Aorta (tissue), 5 donors: Measurements from ENCODE around the gene TMUB1. TPM values are rescaled to one million over a fixed set of nuclear protein-coding genes. Genes with fewer than 3 reads are reported as not detected.

ENCODE experiments used
- ATAC-seq: fragments of 200-7000 bp; cut with Tn5 transposase; one replicate; pipeline ENCODE4 v1.9.1; 2022; ENCODE audit warnings: moderate library complexity; ENCODE audit not compliant: low FRiP score
- DNase-seq, 2 donors: peaks; one replicate each; pipeline ENCODE4 v3.0.0-alpha.2; 2020
- H3K27ac ChIP-seq, 2 donors: one replicate each; pipeline ENCODE4 v1.5.1; 2013; ENCODE audit warnings: low read length in 2 of 2, mild to moderate bottlenecking in 2 of 2, moderate library complexity in 2 of 2, control low read depth in 1 of 2, inconsistent platforms in 1 of 2, low read depth in 1 of 2
- H3K27me3 ChIP-seq, 2 donors: one replicate each; pipeline ENCODE4 v1.6.1; 2013; ENCODE audit warnings: control low read depth in 1 of 2, low read length in 1 of 2, mild to moderate bottlenecking in 1 of 2, moderate library complexity in 1 of 2; ENCODE audit not compliant: insufficient read depth in 2 of 2, control insufficient read depth in 1 of 2
- H3K36me3 ChIP-seq, 2 donors: one replicate each; pipeline ENCODE4 v1.6.1; 2013; ENCODE audit warnings: control low read depth in 1 of 2, low read length in 1 of 2, mild to moderate bottlenecking in 1 of 2; ENCODE audit not compliant: insufficient read depth in 2 of 2, control insufficient read depth in 1 of 2
- H3K4me1 ChIP-seq, 2 donors: one replicate each; pipeline ENCODE4 v1.6.1; 2013; ENCODE audit warnings: low read length in 2 of 2, control low read depth in 1 of 2, mild to moderate bottlenecking in 1 of 2, moderate library complexity in 1 of 2; ENCODE audit not compliant: insufficient read depth in 2 of 2, control insufficient read depth in 1 of 2
- H3K4me3 ChIP-seq, 2 donors: one replicate each; pipeline ENCODE4 v1.5.1; 2013; ENCODE audit warnings: low read length in 2 of 2, control low read depth in 1 of 2, mild to moderate bottlenecking in 1 of 2
- H3K9me3 ChIP-seq: one replicate; pipeline ENCODE4 v1.6.1; 2013; ENCODE audit warnings: mild to moderate bottlenecking, low read length; ENCODE audit not compliant: control insufficient read depth
- WGBS, 2 donors: extraction: QIAGEN DNeasy Blood & Tissue Kit; methylation state at CpG; one replicate each; pipeline ENCODE4 v1.1.7; 2013; 5-methylcytosine and 5-hydroxymethylcytosine counted together
- intact Hi-C, 2 donors: fragments of 100-400 bp; cut with DNase I; formaldehyde crosslinking; loops; one replicate each; pipeline versions ENCODE4 v1.14.2 to v1.15.0; 2022
- polyA plus RNA-seq, 2 donors: library from polyadenylated mRNA; stranded (reverse); fragments of 200-250 nt; gene quantifications; one replicate each; pipeline ENCODE4 v1.2.3, GENCODE V29; 2013
- total RNA-seq, 2 donors: library from RNA; stranded (reverse); fragmentation: NEBNext Ultra II Directional; extraction: Animal tissue kit (Norgen Biotek cat#: 25700); gene quantifications; one replicate each; pipeline ENCODE4 v1.2.1, GENCODE V29; 2021
- donor health status: healthy with polysubstance abuse.
- donor health status: Bipolar disorder and iron deficiency.
- donor health status: DM: no; HTN: no; CAD: no.
- donor health status: DM: no; HTN: no; CAD: no.
- donor health status: DM: yes; HTN: yes; CAD: no.

The TMUB1 gene
- total and polyA plus RNA-seq, 4 donors = 19.0 to 72.4 (median 33.3) TPM

- WGBS, 2 donors = 89 to 90% methylated on average over 49 to 50 of the region's 50 CpGs
- H3K4me3 ChIP-seq = no peak overlapping the region
- ATAC-seq = no peak
- H3K4me1 ChIP-seq = no peaks in the 10 kb centered on the region
- H3K27me3 ChIP-seq = no peaks in the 10 kb centered on the region
- DNase-seq = no peak
- H3K36me3 ChIP-seq = peaks cover 0 to 4% of the 10 kb centered on the region in 2 donors
- intact Hi-C loops = loop anchor here (5.0 kb wide), 2 partner anchors 49 to 179 kb away; no protein-coding TSS in a partner anchor
- H3K9me3 ChIP-seq = no peaks in the 10 kb centered on the region
- no peak overlapping the region for H3K27ac ChIP-seq
Observed at GRCh38 chr7:151123158-151123821, 40.0 kb upstream of the TMUB1 start.

DNA sequence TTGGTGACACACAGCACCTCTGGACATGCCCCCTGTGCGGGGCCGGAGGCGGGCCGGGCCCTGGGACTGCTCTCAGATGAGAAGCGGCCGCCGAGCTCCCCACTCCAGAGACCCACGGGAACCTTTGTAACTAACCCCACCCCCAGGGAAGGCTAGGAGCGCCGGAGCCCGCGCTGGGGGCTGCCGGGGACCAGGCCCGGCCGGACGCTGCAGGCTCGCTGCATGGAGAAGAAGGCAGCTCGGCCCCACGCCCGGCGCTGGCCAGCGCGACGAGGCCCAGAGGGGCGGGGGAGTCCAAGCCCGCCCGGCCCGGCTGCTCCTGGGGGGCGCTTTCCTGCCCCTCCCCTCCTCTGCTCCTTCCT lies 39.5 kb upstream of the TMUB1 start:
- Histone ChIP-seq H3K4me3 (no peak overlapping the region), H3K9me3 (no peaks in the 10 kb centered on the region), H3K27me3 (no peaks in the 10 kb centered on the region), H3K36me3 (peaks cover 0 to 4% of the 10 kb centered on the region in 2 donors), H3K27ac (no peak overlapping the region), H3K4me1 (no peaks in the 10 kb centered on the region)
- ATAC-seq (no peak), DNase-seq (no peak)
- intact Hi-C loops = loop anchor here (5.0 kb wide), 2 partner anchors 50 to 180 kb away; no protein-coding TSS in a partner anchor
- 91% methylated on average over 25 to 29 of the region's 29 CpGs for WGBS, 2 donors

DNA sequence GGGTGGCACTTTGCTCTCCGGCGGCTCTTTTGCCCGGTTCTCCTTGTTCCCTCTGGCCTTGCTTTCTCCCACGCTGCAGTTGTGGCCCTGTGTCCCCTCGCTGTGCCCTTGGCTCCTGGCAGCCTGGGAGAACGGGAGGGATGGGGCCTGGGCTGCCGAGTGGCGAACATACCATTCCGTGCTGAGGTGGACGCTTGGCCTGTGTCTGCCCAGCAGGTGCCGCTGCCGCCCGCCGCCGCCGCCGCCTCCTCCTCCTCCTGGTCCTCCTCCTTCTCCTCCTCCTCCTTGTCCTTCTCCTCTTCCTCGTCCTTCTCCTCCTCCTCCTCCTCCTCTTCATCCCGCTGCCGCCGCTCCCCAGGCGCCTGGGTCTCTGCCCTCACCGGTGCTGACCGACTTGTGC lies 39.0 kb upstream of the TMUB1 start:
- Histone ChIP-seq H3K27ac (no peak overlapping the region), H3K36me3 (peaks cover 0 to 4% of the 10 kb centered on the region in 2 donors), H3K9me3 (no peaks in the 10 kb centered on the region), H3K27me3 (no peaks in the 10 kb centered on the region), H3K4me3 (no peak overlapping the region), H3K4me1 (no peaks in the 10 kb centered on the region)
- intact Hi-C loops = loop anchor here (5.0 kb wide), 2 partner anchors 50 to 180 kb away; no protein-coding TSS in a partner anchor
- DNase-seq (no peak), ATAC-seq (no peak)
- 86 to 89% methylated on average over 24 of the region's 24 CpGs for WGBS, 2 donors

DNA sequence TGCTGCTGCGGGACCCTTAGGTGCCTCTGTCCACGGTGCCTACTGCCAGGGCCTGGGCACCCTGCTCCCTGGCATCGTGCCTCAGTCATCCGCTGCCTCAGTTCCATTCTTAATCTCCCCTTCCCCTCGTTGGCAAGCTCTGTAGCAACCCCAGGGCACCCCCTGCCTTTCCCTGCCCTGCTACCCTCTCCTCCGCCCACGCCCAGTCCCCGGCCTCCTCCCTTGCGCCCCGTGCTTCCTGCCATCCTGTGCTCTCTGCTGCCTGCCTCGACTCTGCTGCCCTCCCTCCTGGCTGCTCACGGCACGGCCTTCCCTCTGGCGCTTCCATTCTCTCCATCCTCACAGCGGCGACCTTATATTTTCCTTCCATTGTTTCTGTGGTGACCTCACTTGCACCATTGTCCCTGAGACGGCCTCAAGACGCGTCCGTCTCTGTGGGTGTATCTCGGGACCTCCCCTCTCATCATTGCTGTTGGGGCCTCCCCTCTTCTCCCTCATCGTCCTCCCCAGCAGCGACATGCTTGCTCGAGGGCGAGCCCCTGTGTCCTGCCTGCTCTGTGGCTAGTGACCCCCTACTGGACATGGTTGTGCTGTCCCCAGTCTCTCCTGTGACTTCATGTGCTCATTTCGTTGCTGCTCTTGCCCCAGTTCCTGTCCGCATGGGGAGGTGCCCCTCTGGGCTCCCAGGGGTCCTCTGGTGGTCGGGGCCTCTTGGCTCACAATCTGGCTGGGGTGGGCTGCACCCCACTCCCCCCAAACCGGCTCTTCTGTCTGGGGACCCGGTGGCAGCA lies 38.3 kb upstream of the TMUB1 start:
- no peak overlapping the region for H3K27ac ChIP-seq
- no peaks in the 10 kb centered on the region for H3K4me1 ChIP-seq
- no peak overlapping the region for H3K4me3 ChIP-seq
- no peaks in the 10 kb centered on the region for H3K27me3 ChIP-seq
- H3K9me3 ChIP-seq = no peaks in the 10 kb centered on the region
- H3K36me3 ChIP-seq = peaks cover 0 to 4% of the 10 kb centered on the region in 2 donors
- ATAC-seq = no peak
- no peak for DNase-seq
- intact Hi-C loops = loop anchor here (5.0 kb wide), 2 partner anchors 51 to 181 kb away; no protein-coding TSS in a partner anchor
- WGBS, 2 donors = 87 to 88% methylated on average over 30 of the region's 30 CpGs

DNA sequence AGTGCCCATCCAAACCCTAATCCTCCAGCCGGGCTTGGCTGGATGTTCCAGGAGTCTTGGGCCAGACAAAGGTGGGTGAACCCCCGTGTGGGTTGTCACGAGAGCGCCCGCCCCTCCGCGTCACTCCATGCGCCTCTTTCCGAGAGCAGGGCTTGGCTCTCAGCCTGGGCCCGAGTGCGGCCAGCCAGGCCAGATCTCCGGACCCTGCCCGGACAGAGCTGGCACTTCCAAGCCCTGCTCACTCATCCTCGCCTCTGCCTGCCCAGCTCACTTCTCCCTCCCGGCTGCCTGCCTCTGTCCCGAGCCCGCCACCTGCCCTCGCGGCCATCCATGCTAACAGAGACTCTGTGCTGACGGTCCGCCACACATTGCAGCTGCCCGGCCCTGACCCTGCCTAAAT lies 37.6 kb upstream of the TMUB1 start:
- no peak for DNase-seq
- Histone ChIP-seq H3K9me3 (no peaks in the 10 kb centered on the region), H3K4me1 (no peaks in the 10 kb centered on the region), H3K36me3 (peaks cover 0 to 4% of the 10 kb centered on the region in 2 donors), H3K4me3 (no peak overlapping the region), H3K27ac (no peak overlapping the region), H3K27me3 (no peaks in the 10 kb centered on the region)
- no peak for ATAC-seq
- WGBS, 2 donors = 89 to 92% methylated on average over 22 of the region's 22 CpGs
- intact Hi-C loops = loop anchor here (5.0 kb wide), 2 partner anchors 51 to 181 kb away; no protein-coding TSS in a partner anchor

GRCh38 chr7:151119902-151120301 lies 36.6 kb upstream of the TMUB1 start:
- ATAC-seq = no peak
- intact Hi-C loops = loop anchor here (5.0 kb wide), 2 partner anchors 52 to 182 kb away; no protein-coding TSS in a partner anchor

GRCh38 chr7:151119055-151119415 lies 35.7 kb upstream of the TMUB1 start:
- Histone ChIP-seq H3K27me3 (no peaks in the 10 kb centered on the region), H3K27ac (no peak overlapping the region), H3K36me3 (peaks cover 0 to 4% of the 10 kb centered on the region in 2 donors), H3K4me1 (no peaks in the 10 kb centered on the region), H3K9me3 (no peaks in the 10 kb centered on the region), H3K4me3 (no peak overlapping the region)
- no peak for ATAC-seq
- intact Hi-C loops = no loop called here
- 94 to 97% methylated on average over 13 of the region's 13 CpGs for WGBS, 2 donors
- no peak for DNase-seq

More at GRCh38 chr7:151119902-151120301, 36.6 kb upstream of the TMUB1 start:
- no peaks in the 10 kb centered on the region for H3K4me1 ChIP-seq
- no peaks in the 10 kb centered on the region for H3K27me3 ChIP-seq
- H3K9me3 ChIP-seq = no peaks in the 10 kb centered on the region
- H3K36me3 ChIP-seq = peaks cover 0 to 4% of the 10 kb centered on the region in 2 donors
- no peak for DNase-seq
- 93 to 95% methylated on average over 27 of the region's 27 CpGs for WGBS, 2 donors
- H3K4me3 ChIP-seq = no peak overlapping the region
- H3K27ac ChIP-seq = no peak overlapping the region

GRCh38 chr7:151118108-151119054 lies 35.1 kb upstream of the TMUB1 start:
- DNase-seq = no peak
- Histone ChIP-seq H3K27ac (no peak overlapping the region), H3K4me3 (no peak overlapping the region), H3K4me1 (no peaks in the 10 kb centered on the region), H3K9me3 (no peaks in the 10 kb centered on the region), H3K36me3 (peaks cover 0 to 4% of the 10 kb centered on the region in 2 donors), H3K27me3 (no peaks in the 10 kb centered on the region)
- intact Hi-C loops = no loop called here
- ATAC-seq = no peak
- 94% methylated on average over 38 of the region's 38 CpGs for WGBS, 2 donors
